ENCODE data around the gene ZGRF1.
"Not testable (repeated sequence)": the region's sequence is repeated elsewhere in the genome, so short reads cannot be mapped to it uniquely, and the experiment has no call there.

ZGRF1 gene

GRCh38 chr4:112504807-112505206 is 131.9 kb downstream of the ZGRF1 start:
- DNase-seq, result no peak
- Histone ChIP-seq H2AFZ (ENCODE audit: low read length) (no peak overlapping the region), H3K9me2 (replicated peaks; ENCODE audit: insufficient read depth, low read length) (no peaks in the 10 kb centered on the region), H3K27ac (ENCODE audit: low read length) (no peak overlapping the region), H3K4me2 (ENCODE audit: low read depth, low read length) (no peak overlapping the region), H3K9ac (ENCODE audit: low read length) (no peak overlapping the region), H3K36me3 (replicated peaks; ENCODE audit: insufficient read depth, low read length) (no peaks in the 10 kb centered on the region), H3K27me3 (replicated peaks; ENCODE audit: insufficient read depth, low read length) (peaks cover 6% of the 10 kb centered on the region; the same call in 1 of the 2 replicates), H3K79me2 (ENCODE audit: low read length) (no peaks in the 10 kb centered on the region), H4K20me1 (ENCODE audit: insufficient read depth, low read length) (no peaks in the 10 kb centered on the region), H3K9me3 (replicated peaks; ENCODE audit: insufficient read depth, low read length) (no peaks in the 10 kb centered on the region), H3F3A (ENCODE audit: insufficient read depth, low read length) (no peaks in the 10 kb centered on the region), H3K4me3 (ENCODE audit: low read length) (no peak overlapping the region), H3K4me1 (ENCODE audit: low read length) (no peaks in the 10 kb centered on the region)
- no peak for TF ChIP-seq EZH2 (optimal IDR thresholded peaks at IDR 0.05; ENCODE audit: low read depth, low read length)
- no peak for TF ChIP-seq EZH2phosphoT487 (IDR thresholded peaks at IDR 0.05; ENCODE audit: low read length)
- no peak for TF ChIP-seq CTCF (IDR thresholded peaks at IDR 0.05; ENCODE audit: low read length)

GRCh38 chr4:112502871-112503270 is 133.8 kb downstream of the ZGRF1 start:
- no peaks in the 10 kb centered on the region for H4K20me1 ChIP-seq (ENCODE audit: insufficient read depth, low read length)
- TF ChIP-seq CTCF (IDR thresholded peaks at IDR 0.05; ENCODE audit: low read length) (no peak), EZH2 (optimal IDR thresholded peaks at IDR 0.05; ENCODE audit: low read depth, low read length) (no peak), EZH2phosphoT487 (IDR thresholded peaks at IDR 0.05; ENCODE audit: low read length) (no peak)

GRCh38 chr4:112492321-112492720 is 144.4 kb downstream of the ZGRF1 start:
- H3K9me2 ChIP-seq (replicated peaks; ENCODE audit: insufficient read depth, low read length), result no peaks in the 10 kb centered on the region
- no peak for DNase-seq
- no peak overlapping the region for H3K4me2 ChIP-seq (ENCODE audit: low read depth, low read length)
- TF ChIP-seq EZH2phosphoT487 (IDR thresholded peaks at IDR 0.05; ENCODE audit: low read length), result no peak
- no peak for TF ChIP-seq EZH2 (optimal IDR thresholded peaks at IDR 0.05; ENCODE audit: low read depth, low read length)
- no peak for TF ChIP-seq CTCF (IDR thresholded peaks at IDR 0.05; ENCODE audit: low read length)
- no peaks in the 10 kb centered on the region for H3F3A ChIP-seq (ENCODE audit: insufficient read depth, low read length)
- no peaks in the 10 kb centered on the region for H3K27me3 ChIP-seq (replicated peaks; ENCODE audit: insufficient read depth, low read length)
- no peaks in the 10 kb centered on the region for H3K4me1 ChIP-seq (ENCODE audit: low read length)
- H3K79me2 ChIP-seq (ENCODE audit: low read length), result no peaks in the 10 kb centered on the region
- no peak overlapping the region for H3K4me3 ChIP-seq (ENCODE audit: low read length)
- H4K20me1 ChIP-seq (ENCODE audit: insufficient read depth, low read length), result no peaks in the 10 kb centered on the region
- no peak overlapping the region for H2AFZ ChIP-seq (ENCODE audit: low read length)
- H3K9ac ChIP-seq (ENCODE audit: low read length), result no peak overlapping the region
- no peaks in the 10 kb centered on the region for H3K36me3 ChIP-seq (replicated peaks; ENCODE audit: insufficient read depth, low read length)
- H3K9me3 ChIP-seq (replicated peaks; ENCODE audit: insufficient read depth, low read length), result no peaks in the 10 kb centered on the region
- H3K27ac ChIP-seq (ENCODE audit: low read length), result no peak overlapping the region

More at GRCh38 chr4:112502871-112503270, 133.8 kb downstream of the ZGRF1 start:
- Histone ChIP-seq H3K4me1 (ENCODE audit: low read length) (no peaks in the 10 kb centered on the region), H3K9me3 (replicated peaks; ENCODE audit: insufficient read depth, low read length) (no peaks in the 10 kb centered on the region), H3K79me2 (ENCODE audit: low read length) (no peaks in the 10 kb centered on the region), H3K9ac (ENCODE audit: low read length) (no peak overlapping the region), H2AFZ (ENCODE audit: low read length) (no peak overlapping the region), H3K36me3 (replicated peaks; ENCODE audit: insufficient read depth, low read length) (no peaks in the 10 kb centered on the region), H3K4me3 (ENCODE audit: low read length) (no peak overlapping the region), H3K4me2 (ENCODE audit: low read depth, low read length) (no peak overlapping the region), H3F3A (ENCODE audit: insufficient read depth, low read length) (no peaks in the 10 kb centered on the region), H3K27me3 (replicated peaks; ENCODE audit: insufficient read depth, low read length) (no peaks in the 10 kb centered on the region), H3K9me2 (replicated peaks; ENCODE audit: insufficient read depth, low read length) (no peaks in the 10 kb centered on the region), H3K27ac (ENCODE audit: low read length) (no peak overlapping the region)
- no peak for DNase-seq

GRCh38 chr4:112490808-112491207 is 145.9 kb downstream of the ZGRF1 start:
- not testable (repeated sequence) for H3K9me3 ChIP-seq (replicated peaks; ENCODE audit: insufficient read depth, low read length); H3K27me3 ChIP-seq (replicated peaks; ENCODE audit: insufficient read depth, low read length); H3K36me3 ChIP-seq (replicated peaks; ENCODE audit: insufficient read depth, low read length); H2AFZ ChIP-seq (ENCODE audit: low read length); H3K9ac ChIP-seq (ENCODE audit: low read length); H4K20me1 ChIP-seq (ENCODE audit: insufficient read depth, low read length); H3K27ac ChIP-seq (ENCODE audit: low read length); H3K4me2 ChIP-seq (ENCODE audit: low read depth, low read length); H3K79me2 ChIP-seq (ENCODE audit: low read length); H3K4me3 ChIP-seq (ENCODE audit: low read length); H3F3A ChIP-seq (ENCODE audit: insufficient read depth, low read length); H3K9me2 ChIP-seq (replicated peaks; ENCODE audit: insufficient read depth, low read length); H3K4me1 ChIP-seq (ENCODE audit: low read length); DNase-seq
